HepG2 (cell line): ENCODE measurements around the gene EOLA1. TPM values are rescaled to one million over a fixed set of nuclear protein-coding genes. Genes with fewer than 3 reads are reported as not detected.

Experiments
- ATAC-seq: fragments of 200-7000 bp; cut with Tn5 transposase; 3 replicates; pipeline ENCODE4 v1.9.1; 2020; ENCODE audit warnings: mild to moderate bottlenecking, moderate library complexity
- BruUV-seq: library from RNA; stranded (reverse); fragments of 400-500 nt; replicated peaks from 2 replicates; lab custom pipeline; 2021; lab: Mats Ljungman, UMichigan
- CTCF ChIA-PET: fragments of 300-600 bp; formaldehyde crosslinking; extraction: SDS; loops from one replicate; lab custom pipeline; 2021; ENCODE audit warnings: low total read pairs, inconsistent platforms, low intra/inter-chr PET ratio; lab: Yijun Ruan, JAX
- POLR2A ChIA-PET: fragments of 350-600 bp; sonication (Branson Sonifier 250); formaldehyde crosslinking; loops from one replicate; lab custom pipeline; 2020; ENCODE audit warnings: antibody characterized with exemption, inconsistent platforms; lab: Yijun Ruan, JAX
- DNase-seq: peaks from one replicate; pipeline ENCODE4 v3.0.0-alpha.2; 2015; ENCODE audit warnings: low spot score
- FAIRE-seq: peaks from 3 replicates; lab custom pipeline; 2011; peaks lifted over from hg19 to GRCh38; lab: Jason Lieb, UNC
- H2AFZ ChIP-seq: one replicate; pipeline ENCODE4 v1.6.1; 2011; ENCODE audit warnings: low read length, inconsistent platforms
- H3K27ac ChIP-seq: fragments of 300-600 bp; 3 replicates; pipeline ENCODE4 v1.8.0; 2011; ENCODE audit warnings: mixed run types, mild to moderate bottlenecking, mixed read lengths, low read length, inconsistent platforms; ENCODE audit not compliant: insufficient read depth; ENCODE audit errors: extremely low read length
- H3K27me3 ChIP-seq, 2 experiments: fragments of 200-600 bp in 1 of 2; 2 replicates in 1 of 2; 3 replicates in 1 of 2; pipeline versions ENCODE4 v1.6.0 to v1.8.0; 2011; ENCODE audit warnings: low read length in 2 of 2, mild to moderate bottlenecking in 2 of 2, moderate library complexity in 2 of 2, inconsistent platforms in 1 of 2; ENCODE audit not compliant: insufficient read depth in 2 of 2, control insufficient read depth in 1 of 2
- H3K36me3 ChIP-seq, 2 experiments: fragments of 200-600 bp in 1 of 2; replicated peaks in 1 of 2; 2 replicates in 1 of 2; 3 replicates in 1 of 2; pipeline versions ENCODE4 v1.5.1 to v1.8.0; 2011; ENCODE audit warnings: low read length in 2 of 2, inconsistent platforms in 1 of 2; ENCODE audit not compliant: insufficient read depth in 2 of 2, control insufficient read depth in 1 of 2
- H3K4me1 ChIP-seq: 2 replicates; pipeline ENCODE4 v1.5.1; 2012; ENCODE audit warnings: low read length, inconsistent platforms; ENCODE audit not compliant: insufficient read depth
- H3K4me2 ChIP-seq: 2 replicates; pipeline ENCODE4 v1.6.0; 2011; ENCODE audit warnings: low read depth, low read length, inconsistent platforms
- H3K4me3 ChIP-seq, 3 experiments: fragments of 200-600 bp in 1 of 3; sonication (generic), shearing (Covaris generic) in 1 of 3; replicated peaks in 1 of 3; 2 replicates each; pipeline ENCODE4 v1.5.1; 2011 to 2016; ENCODE audit warnings: low read length in 3 of 3, inconsistent platforms in 2 of 3, low read depth in 2 of 3, mild to moderate bottlenecking in 2 of 3, control low read depth in 1 of 3, mixed read lengths in 1 of 3; ENCODE audit not compliant: insufficient read depth in 1 of 3
- H3K79me2 ChIP-seq: one replicate; pipeline ENCODE4 v1.6.1; 2011; ENCODE audit warnings: low read length, inconsistent platforms; ENCODE audit not compliant: insufficient read depth
- H3K9ac ChIP-seq: 2 replicates; pipeline ENCODE4 v1.6.0; 2011; ENCODE audit warnings: mild to moderate bottlenecking, low read depth, low read length, inconsistent platforms; ENCODE audit not compliant: insufficient read depth
- H3K9me3 ChIP-seq: 2 replicates; pipeline ENCODE4 v1.5.1; 2012; ENCODE audit warnings: mild to moderate bottlenecking, low read length
- H4K20me1 ChIP-seq: 2 replicates; pipeline ENCODE4 v1.6.0; 2011; ENCODE audit warnings: inconsistent platforms, mild to moderate bottlenecking, low read length, moderate library complexity; ENCODE audit not compliant: insufficient read depth
- ASH2L ChIP-seq: fragments of 300-600, 200-600 bp; sonication (generic); IDR thresholded peaks from 2 replicates; pipeline ENCODE4 v1.7.0; 2017; ENCODE audit warnings: low read depth, mild to moderate bottlenecking, moderate library complexity, mixed read lengths, low read length; ENCODE audit not compliant: insufficient read length
- CENPX ChIP-seq: sonication (generic); formaldehyde crosslinking; IDR thresholded peaks from 2 replicates; pipeline ENCODE4 v1.9.0; 2021; ENCODE audit warnings: mild to moderate bottlenecking, missing genetic modification reagents, moderate library complexity
- FOXO1 ChIP-seq: sonication (generic); formaldehyde crosslinking; IDR thresholded peaks from 2 replicates; pipeline ENCODE4 v1.4.0; 2020; ENCODE audit warnings: missing genetic modification reagents
- JDP2 ChIP-seq: sonication (generic); formaldehyde crosslinking; IDR thresholded peaks from 2 replicates; pipeline ENCODE4 v1.8.1; 2022; ENCODE audit warnings: missing genetic modification reagents, borderline replicate concordance
- KDM1A ChIP-seq: IDR thresholded peaks from 2 replicates; pipeline ENCODE4 v1.6.1; 2016; ENCODE audit warnings: missing compliant biosample characterization
- NAIF1 ChIP-seq: sonication (generic); formaldehyde crosslinking; IDR thresholded peaks from 2 replicates; pipeline ENCODE4 v1.5.0; 2020; ENCODE audit warnings: mild to moderate bottlenecking, missing genetic modification reagents, borderline replicate concordance
- POGZ ChIP-seq: sonication (generic); formaldehyde crosslinking; IDR thresholded peaks from 2 replicates; pipeline ENCODE4 v1.4.0; 2020; ENCODE audit warnings: mild to moderate bottlenecking, missing genetic modification reagents
- POLR2A ChIP-seq, 2 experiments: IDR thresholded peaks; 2 replicates each; pipeline ENCODE4 v1.6.1; 2011; ENCODE audit warnings: low read depth in 2 of 2, low read length in 2 of 2, mild to moderate bottlenecking in 1 of 2, moderate library complexity in 1 of 2; ENCODE audit not compliant: insufficient read depth in 1 of 2
- SALL1 ChIP-seq: sonication (generic); formaldehyde crosslinking; IDR thresholded peaks from 2 replicates; pipeline ENCODE4 v1.8.0; 2022; ENCODE audit warnings: mild to moderate bottlenecking, missing genetic modification reagents
- SYNCRIP ChIP-seq: fragments of 200-400 bp; formaldehyde crosslinking; IDR thresholded peaks from 2 replicates; pipeline ENCODE4 v1.6.1; 2018; ENCODE audit warnings: mild to moderate bottlenecking, low read depth, low read length; ENCODE audit not compliant: insufficient read depth
- YY1 ChIP-seq: IDR thresholded peaks from 2 replicates; pipeline ENCODE4 v1.6.1; 2011; ENCODE audit warnings: low read length, low read depth, moderate library complexity, mild to moderate bottlenecking; ENCODE audit not compliant: insufficient read depth, insufficient replicate concordance
- ZMAT3 ChIP-seq: sonication (generic); formaldehyde crosslinking; conservative IDR thresholded peaks from 2 replicates; pipeline ENCODE4 v1.7.0; 2021; ENCODE audit warnings: missing genetic modification reagents
- ZNF383 ChIP-seq: sonication (generic); formaldehyde crosslinking; IDR thresholded peaks from 2 replicates; pipeline ENCODE4 v1.4.0; 2020; ENCODE audit warnings: missing genetic modification reagents, mild to moderate bottlenecking, borderline replicate concordance
- ZNF761 ChIP-seq: sonication (generic); formaldehyde crosslinking; conservative IDR thresholded peaks from 2 replicates; pipeline ENCODE4 v1.4.0; 2020; ENCODE audit warnings: mild to moderate bottlenecking, missing genetic modification reagents
- ZNF768 ChIP-seq: sonication (generic); formaldehyde crosslinking; IDR thresholded peaks from 2 replicates; pipeline ENCODE4 v1.4.0; 2020; ENCODE audit warnings: missing genetic modification reagents
- ZSCAN29 ChIP-seq: sonication (generic); formaldehyde crosslinking; conservative IDR thresholded peaks from 2 replicates; pipeline ENCODE4 v1.4.0; 2020; ENCODE audit warnings: mild to moderate bottlenecking, missing genetic modification reagents
- WGBS: methylation state at CpG from one replicate; pipeline ENCODE4 v1.1.6; 2017; ENCODE audit warnings: low lambda C conversion rate; 5-methylcytosine and 5-hydroxymethylcytosine counted together
- in situ Hi-C: cut with HindIII; loops from 2 replicates; pipeline ENCODE4 v1.10.0; 2017; ENCODE audit warnings: low pct_unique_long_range_greater_than_20kb; ENCODE audit not compliant: extremely low pct_ligation_motif_present
- intact Hi-C: fragments of 100-400 bp; cut with micrococcal nuclease; formaldehyde crosslinking; loops from one replicate; pipeline ENCODE4 v1.10.0; 2022; ENCODE audit not compliant: unreplicated experiment
- polyA plus RNA-seq, 8 experiments: library from polyadenylated mRNA; depleted of rRNA in 3 of 8; stranded (reverse) in 7 of 8; unstranded in 1 of 8; fragments of >200 nt; fragmentation: Illumina TruSeq in 4 of 8; extraction: Trizol in 4 of 8; gene quantifications; 2 replicates each; pipeline versions ENCODE4 v1.2.1 to v1.2.3, GENCODE V29; 2011 to 2016; ENCODE audit warnings: low read depth in 4 of 8, missing spikeins in 1 of 8, mixed read lengths in 1 of 8; ENCODE audit not compliant: insufficient read depth in 1 of 8
- total RNA-seq, 5 experiments: library from RNA; depleted of rRNA; stranded (reverse); fragments of >200 nt; fragmentation: Illumina TruSeq; extraction: Trizol; gene quantifications; 2 replicates each; pipeline ENCODE4 v1.2.3, GENCODE V29; 2016; ENCODE audit warnings: low read depth in 1 of 5
- TF ChIP-seq, protein P1 (sequence below): sonication (generic); formaldehyde crosslinking; IDR thresholded peaks from 2 replicates; pipeline ENCODE4 v1.9.0; 2022; ENCODE audit warnings: low read depth, missing genetic modification reagents
- TF ChIP-seq, protein P2 (sequence below), 2 experiments: sonication (generic) in 1 of 2; formaldehyde crosslinking in 1 of 2; IDR thresholded peaks; 2 replicates each; pipeline versions ENCODE4 v1.4.0 to v1.6.1; 2016 to 2020; ENCODE audit warnings: borderline replicate concordance in 1 of 2, low read depth in 1 of 2, mild to moderate bottlenecking in 1 of 2, missing genetic modification reagents in 1 of 2

EOLA1 gene
- total and polyA plus RNA-seq, 2 of the 13 experiments (the other 11 are each of a cell fraction or from before 2014, with no cell fraction given), result 6.5 to 9.6 TPM

DNA sequence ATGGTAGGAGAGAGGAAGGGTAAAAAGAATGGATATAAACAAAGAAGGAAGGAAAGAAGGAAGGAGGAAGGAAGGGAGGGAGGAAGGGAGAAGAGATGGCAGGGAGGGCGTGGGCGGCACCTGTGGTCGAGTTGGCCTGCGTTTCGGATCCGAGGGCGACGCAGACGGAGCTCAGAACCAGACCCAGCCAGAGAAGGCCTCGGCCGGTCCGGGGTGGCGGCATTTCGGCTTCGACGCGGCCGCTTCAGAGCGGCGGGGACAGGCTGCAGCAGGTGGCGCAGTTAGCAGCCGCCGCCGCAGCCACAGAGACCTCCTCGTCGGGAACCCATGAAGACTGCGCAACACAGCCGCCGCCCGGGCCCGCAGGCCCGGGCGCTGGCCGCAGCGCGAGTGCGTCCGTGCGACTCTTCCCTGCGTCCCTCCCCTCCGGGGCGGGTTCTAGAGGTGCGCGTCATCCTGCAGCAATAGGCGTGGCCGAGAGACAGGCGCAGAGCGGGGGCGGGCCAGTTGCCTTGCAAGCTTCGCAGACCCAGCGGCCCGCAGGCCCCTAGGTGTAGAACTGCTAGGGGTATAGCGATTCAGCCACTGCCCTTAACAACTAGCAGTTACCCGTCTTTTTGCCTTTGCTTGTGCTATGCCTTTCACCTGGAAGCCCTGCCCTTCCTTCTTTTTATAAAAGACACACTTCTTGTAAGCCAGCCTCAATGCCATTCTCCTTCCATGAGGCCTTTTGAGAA, 35.7 kb upstream of the EOLA1 start, which contains the start of gene IDS (continued):
- TF ChIP-seq, protein P1, sequence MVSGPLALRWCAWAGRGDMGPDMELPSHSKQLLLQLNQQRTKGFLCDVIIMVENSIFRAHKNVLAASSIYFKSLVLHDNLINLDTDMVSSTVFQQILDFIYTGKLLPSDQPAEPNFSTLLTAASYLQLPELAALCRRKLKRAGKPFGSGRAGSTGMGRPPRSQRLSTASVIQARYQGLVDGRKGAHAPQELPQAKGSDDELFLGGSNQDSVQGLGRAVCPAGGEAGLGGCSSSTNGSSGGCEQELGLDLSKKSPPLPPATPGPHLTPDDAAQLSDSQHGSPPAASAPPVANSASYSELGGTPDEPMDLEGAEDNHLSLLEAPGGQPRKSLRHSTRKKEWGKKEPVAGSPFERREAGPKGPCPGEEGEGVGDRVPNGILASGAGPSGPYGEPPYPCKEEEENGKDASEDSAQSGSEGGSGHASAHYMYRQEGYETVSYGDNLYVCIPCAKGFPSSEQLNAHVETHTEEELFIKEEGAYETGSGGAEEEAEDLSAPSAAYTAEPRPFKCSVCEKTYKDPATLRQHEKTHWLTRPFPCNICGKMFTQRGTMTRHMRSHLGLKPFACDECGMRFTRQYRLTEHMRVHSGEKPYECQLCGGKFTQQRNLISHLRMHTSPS (CRISPR knock-in tag), result no peak
- TF ChIP-seq YY1, result peak; percentile 33
- TF ChIP-seq POLR2A (IDR thresholded peaks at IDR 0.05; ENCODE audit: insufficient read depth in 1 of 2, low read depth in 2 of 2, low read length in 2 of 2), result peak; percentile 57 to 63

DNA sequence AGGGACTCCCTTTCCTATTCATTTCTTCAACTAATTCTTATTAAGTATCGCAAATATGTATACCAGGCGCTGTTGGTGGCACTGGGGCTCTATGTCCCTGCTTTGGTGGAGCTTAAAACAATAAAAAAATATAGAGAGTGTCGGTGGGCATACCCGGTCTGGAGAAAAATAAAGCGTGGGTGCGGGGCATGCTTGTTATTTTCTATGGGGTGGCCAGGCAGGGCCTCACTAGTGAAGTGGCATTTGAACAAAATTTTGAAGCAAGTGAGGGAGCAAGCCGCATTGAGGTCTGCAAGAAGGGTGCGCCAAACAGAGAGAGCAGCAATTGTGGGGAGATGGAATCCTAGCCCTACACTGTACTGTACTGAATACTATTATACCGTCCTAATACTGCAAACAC, 35.1 kb upstream of the EOLA1 start:
- H2AFZ ChIP-seq, result no peak overlapping the region

More for the DNA sequence above, 35.1 kb upstream of the EOLA1 start:
- peak overlapping the region in 1 of 3 experiments; percentile 71; a peak in 1 of 6 replicates for H3K4me3 ChIP-seq
- H3K27me3 ChIP-seq, result no peaks in the 10 kb centered on the region
- H3K4me2 ChIP-seq, result peak overlapping the region; percentile 78
- FAIRE-seq (no peak), ATAC-seq (no peak), DNase-seq (no peak)
- H3K79me2 ChIP-seq, result no peaks in the 10 kb centered on the region
- no TSS peak for BruUV-seq
- TF ChIP-seq POGZ (no peak), JDP2 (CRISPR knock-in tag) (no peak), SALL1 (CRISPR knock-in tag) (no peak), SYNCRIP (no peak), ZNF383 (CRISPR knock-in tag) (no peak), CENPX (CRISPR knock-in tag) (no peak), ASH2L (no peak), FOXO1 (CRISPR knock-in tag) (no peak), KDM1A (CRISPR knock-in tag) (no peak), ZMAT3 (CRISPR knock-in tag) (no peak), ZNF768 (no peak), NAIF1 (no peak), ZNF761 (CRISPR knock-in tag) (no peak), ZSCAN29 (CRISPR knock-in tag) (no peak)
- TF ChIP-seq, protein P2, sequence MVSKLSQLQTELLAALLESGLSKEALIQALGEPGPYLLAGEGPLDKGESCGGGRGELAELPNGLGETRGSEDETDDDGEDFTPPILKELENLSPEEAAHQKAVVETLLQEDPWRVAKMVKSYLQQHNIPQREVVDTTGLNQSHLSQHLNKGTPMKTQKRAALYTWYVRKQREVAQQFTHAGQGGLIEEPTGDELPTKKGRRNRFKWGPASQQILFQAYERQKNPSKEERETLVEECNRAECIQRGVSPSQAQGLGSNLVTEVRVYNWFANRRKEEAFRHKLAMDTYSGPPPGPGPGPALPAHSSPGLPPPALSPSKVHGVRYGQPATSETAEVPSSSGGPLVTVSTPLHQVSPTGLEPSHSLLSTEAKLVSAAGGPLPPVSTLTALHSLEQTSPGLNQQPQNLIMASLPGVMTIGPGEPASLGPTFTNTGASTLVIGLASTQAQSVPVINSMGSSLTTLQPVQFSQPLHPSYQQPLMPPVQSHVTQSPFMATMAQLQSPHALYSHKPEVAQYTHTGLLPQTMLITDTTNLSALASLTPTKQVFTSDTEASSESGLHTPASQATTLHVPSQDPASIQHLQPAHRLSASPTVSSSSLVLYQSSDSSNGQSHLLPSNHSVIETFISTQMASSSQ (IDR thresholded peaks at IDR 0.05; ENCODE audit: low read depth), result no peak
- TF ChIP-seq, protein P2 (CRISPR knock-in tag; IDR thresholded peaks at IDR 0.05; ENCODE audit: borderline replicate concordance), result no peak
- no peak overlapping the region for H3K9ac ChIP-seq
- peaks cover 16% of the 10 kb centered on the region for H3K4me1 ChIP-seq
- ChIA-PET POLR2A (interaction anchor here (1.3 kb wide), 1 partner anchor 12 kb away, joined by 4 read pairs; no protein-coding TSS in a partner anchor), CTCF (no interaction called here)
- intact Hi-C loops, result no loop called here
- H3K27ac ChIP-seq, result no peak overlapping the region
- no peaks in the 10 kb centered on the region for H4K20me1 ChIP-seq
- 46% methylated on average over 7 of the region's 9 CpGs for WGBS
- in situ Hi-C loops, result no loop called here
- H3K9me3 ChIP-seq, result no peaks in the 10 kb centered on the region
- no peaks in the 10 kb centered on the region for H3K36me3 ChIP-seq
